ENCODE results near the gene MAPKAPK2. TPM values are rescaled to one million over a fixed set of nuclear protein-coding genes. Genes with fewer than 3 reads are reported as not detected.

The MAPKAPK2 gene
- total RNA-seq, 6 experiments from 2014 or later, result 80.0 to 89.1 (median 86.0) TPM

- no peak for TF ChIP-seq CTCF (IDR thresholded peaks at IDR 0.05)
- no peaks in the 10 kb centered on the region for H3K36me3 Mint-ChIP-seq (ENCODE audit: low read depth)
- no peak overlapping the region for H3K4me3 Mint-ChIP-seq
- no peaks in the 10 kb centered on the region for H3K9me3 Mint-ChIP-seq
- H3K27me3 Mint-ChIP-seq (ENCODE audit: insufficient read depth), result peaks cover 25% of the 10 kb centered on the region
- DNase-seq, result no peak
- H3K4me1 Mint-ChIP-seq (ENCODE audit: low read depth), result no peaks in the 10 kb centered on the region
- H3K27ac Mint-ChIP-seq, result no peak overlapping the region
Observed at GRCh38 chr1:206662396-206663092, 22.2 kb upstream of the MAPKAPK2 start.

- no peaks in the 10 kb centered on the region for H3K9me3 Mint-ChIP-seq
- H3K27me3 Mint-ChIP-seq (ENCODE audit: insufficient read depth), result peaks cover 25% of the 10 kb centered on the region
- no peak for DNase-seq
- H3K27ac Mint-ChIP-seq, result no peak overlapping the region
- H3K4me3 Mint-ChIP-seq, result no peak overlapping the region
- H3K36me3 Mint-ChIP-seq (ENCODE audit: low read depth), result no peaks in the 10 kb centered on the region
- peaks cover 3% of the 10 kb centered on the region; the same call in 1 of the 2 replicates for H3K4me1 Mint-ChIP-seq (ENCODE audit: low read depth)
- no peak for TF ChIP-seq CTCF (IDR thresholded peaks at IDR 0.05)
Observed at GRCh38 chr1:206663362-206663761, 21.3 kb upstream of the MAPKAPK2 start.

- no peak for DNase-seq
- Mint-ChIP-seq H3K4me3 (no peak overlapping the region), H3K27ac (no peak overlapping the region), H3K36me3 (ENCODE audit: low read depth) (no peaks in the 10 kb centered on the region), H3K4me1 (ENCODE audit: low read depth) (peaks cover 5% of the 10 kb centered on the region; the same call in 1 of the 2 replicates), H3K9me3 (no peaks in the 10 kb centered on the region), H3K27me3 (ENCODE audit: insufficient read depth) (peaks cover 25% of the 10 kb centered on the region)
- TF ChIP-seq CTCF (IDR thresholded peaks at IDR 0.05), result peak; percentile 97
Observed at GRCh38 chr1:206663832-206664652, 20.7 kb upstream of the MAPKAPK2 start.

DNA sequence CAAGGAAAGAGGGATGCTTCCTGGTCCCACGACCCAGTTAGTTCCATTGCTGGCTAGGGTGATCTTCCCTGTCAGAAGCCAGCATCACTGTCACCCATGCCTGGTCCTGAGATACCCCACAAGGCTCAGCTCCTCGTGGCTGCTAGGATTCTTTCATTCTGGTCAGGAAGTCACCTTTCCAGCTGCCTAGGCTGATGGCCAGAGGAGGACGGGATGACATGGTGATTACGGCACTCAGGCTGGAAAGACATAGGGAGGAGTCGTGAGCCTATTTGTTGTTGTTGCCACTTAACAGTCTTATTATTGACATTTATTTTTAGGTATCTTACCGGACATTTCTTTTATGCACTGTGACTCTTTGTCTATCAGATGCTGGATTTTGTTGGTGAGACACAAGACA lies 20.0 kb upstream of the MAPKAPK2 start:
- Mint-ChIP-seq H3K36me3 (ENCODE audit: low read depth) (no peaks in the 10 kb centered on the region), H3K27me3 (ENCODE audit: insufficient read depth) (peaks cover 25% of the 10 kb centered on the region), H3K9me3 (no peaks in the 10 kb centered on the region), H3K4me1 (ENCODE audit: low read depth) (peaks cover 5% of the 10 kb centered on the region; the same call in 1 of the 2 replicates), H3K27ac (no peak overlapping the region), H3K4me3 (no peak overlapping the region)
- DNase-seq, result no peak
- no peak for TF ChIP-seq CTCF (IDR thresholded peaks at IDR 0.05)

- Mint-ChIP-seq H3K4me3 (no peak overlapping the region), H3K9me3 (no peaks in the 10 kb centered on the region), H3K27ac (no peak overlapping the region), H3K36me3 (ENCODE audit: low read depth) (no peaks in the 10 kb centered on the region), H3K27me3 (ENCODE audit: insufficient read depth) (peaks cover 25% of the 10 kb centered on the region), H3K4me1 (ENCODE audit: low read depth) (peaks cover 5% of the 10 kb centered on the region; the same call in 1 of the 2 replicates)
- no peak for DNase-seq
- no peak for TF ChIP-seq CTCF (IDR thresholded peaks at IDR 0.05)
Observed at GRCh38 chr1:206666031-206666561, 18.6 kb upstream of the MAPKAPK2 start.

Measured in HFFc6 (cell line).